GM18951 (cell line): Measurements from ENCODE around the gene HES4.
"Not testable (repeated sequence)": the region's sequence is repeated elsewhere in the genome, so short reads cannot be mapped to it uniquely, and the experiment has no call there.

Experiments
- POLR2A ChIP-seq: IDR thresholded peaks from 4 replicates; pipeline ENCODE4 v1.6.1; 2011; ENCODE audit warnings: mild to moderate bottlenecking; ENCODE audit not compliant: insufficient read length, insufficient read depth; ENCODE audit errors: extremely low read depth
- in situ Hi-C: fragments of 300-500 bp; cut with MboI; formaldehyde crosslinking; loops from one replicate; pipeline ENCODE4 v1.12.0; 2022; ENCODE audit warnings: low sequenced_read_pairs, mixed read lengths, inconsistent platforms; ENCODE audit not compliant: unreplicated experiment

HES4 gene

GRCh38 chr1:980602-981395, 19.1 kb downstream of the HES4 start:
- TF ChIP-seq POLR2A: no peak
- in situ Hi-C loops: no loop called here

- TF ChIP-seq POLR2A: no peak
- in situ Hi-C loops: no loop called here
These were observed 19.7 kb downstream of the HES4 start for GRCh38 chr1:980137-980571.

- TF ChIP-seq POLR2A: no peak
- in situ Hi-C loops: no loop called here
These were observed 20.2 kb downstream of the HES4 start for GRCh38 chr1:979744-980072.

- in situ Hi-C loops: no loop called here
- TF ChIP-seq POLR2A: no peak
These were observed 20.8 kb downstream of the HES4 start for GRCh38 chr1:978835-979743.

- in situ Hi-C loops: no loop called here
- TF ChIP-seq POLR2A: no peak
These were observed 21.6 kb downstream of the HES4 start for GRCh38 chr1:978069-978834.

- in situ Hi-C loops: not testable (repeated sequence)
These were observed 23.1 kb downstream of the HES4 start for GRCh38 chr1:976791-977190.

- TF ChIP-seq POLR2A: no peak
- in situ Hi-C loops: no loop called here
These were observed 23.8 kb downstream of the HES4 start for GRCh38 chr1:975896-976683.

- no peak for TF ChIP-seq POLR2A
- in situ Hi-C loops: no loop called here
These were observed 24.5 kb downstream of the HES4 start for GRCh38 chr1:975365-975764.

GRCh38 chr1:974687-975328, 25.1 kb downstream of the HES4 start:
- in situ Hi-C loops: loop anchor here (5.0 kb wide), 1 partner anchor 32 kb away; no protein-coding TSS in a partner anchor
- TF ChIP-seq POLR2A: no peak

- no peak for TF ChIP-seq POLR2A
- in situ Hi-C loops: loop anchor here (5.0 kb wide), 1 partner anchor 33 kb away; no protein-coding TSS in a partner anchor
These were observed 25.6 kb downstream of the HES4 start for GRCh38 chr1:974293-974640.

GRCh38 chr1:973459-974292, 26.2 kb downstream of the HES4 start:
- TF ChIP-seq POLR2A: no peak
- in situ Hi-C loops: loop anchor here (5.0 kb wide), 1 partner anchor 34 kb away; no protein-coding TSS in a partner anchor
